ENCODE data around the gene PAGR1.

Gene PAGR1

GRCh38 chr16:29862383-29862883 lies 46.5 kb downstream of the PAGR1 start:
- no peaks in the 10 kb centered on the region for H3K4me1 ChIP-seq (ENCODE audit: control insufficient read depth, insufficient read depth, low read length)
- peaks cover 4 to 37% of the 10 kb centered on the region in 2 experiments; a peak in 2 of 3 replicates for H3K36me3 ChIP-seq (ENCODE audit: control insufficient read depth in 2 of 2, insufficient read depth in 1 of 2, low read length in 2 of 2)
- H3K9me3 ChIP-seq (ENCODE audit: control insufficient read depth, insufficient read depth, low read depth, low read length), result no peaks in the 10 kb centered on the region
- ChIA-PET POLR2A (interaction anchor here (0.6 to 1.5 kb wide), 4 partner anchors 37 to 111 kb away, joined by 3 to 7 read pairs (median 5); partner anchors contain the start of genes SEZ6L2 and TMEM219), CTCF (interaction anchor here (1.5 to 6.4 kb wide), 2 partner anchors 11 to 13 kb away, joined by 4 to 58 read pairs; no protein-coding TSS in a partner anchor)
- H3K4me3 ChIP-seq (ENCODE audit: low read depth, low read length), result peak overlapping the region; percentile 95
- peak overlapping the region; percentile 93; the same call in 1 of the 2 replicates for H3K27ac ChIP-seq (ENCODE audit: extremely low read depth, low read depth, low read length)
- TF ChIP-seq ZNF19 (tag by site-specific recombination; IDR thresholded peaks at IDR 0.05; ENCODE audit: low read depth) (no peak), PBX3 (CRISPR knock-in tag; IDR thresholded peaks at IDR 0.05) (0 out of 2 replicates have a peak, but pooled peaks have one; percentile 31), ZNF121 (tag by site-specific recombination; IDR thresholded peaks at IDR 0.05) (no peak), ZNF2 (tag by site-specific recombination; IDR thresholded peaks at IDR 0.05) (no peak), ZNF155 (tag by site-specific recombination; IDR thresholded peaks at IDR 0.05) (no peak), ZNF600 (tag by site-specific recombination; IDR thresholded peaks at IDR 0.05) (0 out of 2 replicates have a peak, but pooled peaks have one; percentile 13), ZBTB20 (tag by site-specific recombination; IDR thresholded peaks at IDR 0.05) (peak; percentile 75; the same call in 1 of the 2 replicates), ZNF610 (tag by site-specific recombination; IDR thresholded peaks at IDR 0.05; ENCODE audit: borderline replicate concordance) (no peak), REST (tag by site-specific recombination; IDR thresholded peaks at IDR 0.05) (no peak), ZNF335 (tag by site-specific recombination; conservative IDR thresholded peaks at IDR 0.05) (peak; percentile 99), ZNF274 (IDR thresholded peaks at IDR 0.05; ENCODE audit: low read length) (no peak), ZNF274 (tag by site-specific recombination; IDR thresholded peaks at IDR 0.05; ENCODE audit: borderline replicate concordance) (no peak), ZNF777 (tag by site-specific recombination; IDR thresholded peaks at IDR 0.05; ENCODE audit: borderline replicate concordance) (no peak), ZNF701 (tag by site-specific recombination; IDR thresholded peaks at IDR 0.05) (no peak), ZNF202 (tag by site-specific recombination; IDR thresholded peaks at IDR 0.05; ENCODE audit: borderline replicate concordance) (no peak), CTCF (tag by site-specific recombination; IDR thresholded peaks at IDR 0.05) (peak; percentile 80)

GRCh38 chr16:29862884-29863668 lies 47.1 kb downstream of the PAGR1 start, which contains the start of gene CDIPT:
TSS of gene CDIPT (minus strand) at chr16:29863226. CDS start at chr16:29862857, 369 bp downstream.
- POLR2A ChIA-PET, result interaction anchor here (0.6 to 1.9 kb wide), 6 partner anchors 9 to 98 kb away, joined by 3 to 7 read pairs (median 4); partner anchors contain the start of genes SEZ6L2 and TMEM219
- CTCF ChIA-PET, result interaction anchor here (0.6 to 2.0 kb wide), 4 partner anchors 10 to 78 kb away, joined by 3 to 7 read pairs (median 4); no protein-coding TSS in a partner anchor
- no peaks in the 10 kb centered on the region for H3K4me1 ChIP-seq (ENCODE audit: control insufficient read depth, insufficient read depth, low read length)
- no peak; the same call in 1 of the 2 replicates for TF ChIP-seq ZNF133 (tag by site-specific recombination; IDR thresholded peaks at IDR 0.05)
- TF ChIP-seq KLF9 (tag by site-specific recombination; IDR thresholded peaks at IDR 0.05; ENCODE audit: low read depth), result peak; percentile 57
- TF ChIP-seq ZNF391 (tag by site-specific recombination; IDR thresholded peaks at IDR 0.05; ENCODE audit: borderline replicate concordance, low read depth), result peak; percentile 72; the same call in 1 of the 2 replicates
- no peak; the same call in 1 of the 2 replicates for TF ChIP-seq ZBTB6 (tag by site-specific recombination; IDR thresholded peaks at IDR 0.05)
- peak; percentile 95 for TF ChIP-seq CTCF (tag by site-specific recombination; IDR thresholded peaks at IDR 0.05)
- TF ChIP-seq GLIS2 (tag by site-specific recombination; IDR thresholded peaks at IDR 0.05), result no peak
- no peak for TF ChIP-seq ZNF214 (tag by site-specific recombination; IDR thresholded peaks at IDR 0.05; ENCODE audit: borderline replicate concordance)
- no peak for TF ChIP-seq MZF1 (tag by site-specific recombination; IDR thresholded peaks at IDR 0.05; ENCODE audit: borderline replicate concordance)

More at GRCh38 chr16:29862884-29863668, 47.1 kb downstream of the PAGR1 start, which contains the start of gene CDIPT:
- no peaks in the 10 kb centered on the region for H3K9me3 ChIP-seq (ENCODE audit: control insufficient read depth, insufficient read depth, low read depth, low read length)
- peak within 1 kb of the TSS; percentile 93 for H3K27ac ChIP-seq (ENCODE audit: extremely low read depth, low read depth, low read length)
- peaks cover 4 to 34% of the 10 kb centered on the region in 2 experiments; a peak in 2 of 3 replicates for H3K36me3 ChIP-seq (ENCODE audit: control insufficient read depth in 2 of 2, insufficient read depth in 1 of 2, low read length in 2 of 2)
- H3K4me3 ChIP-seq (ENCODE audit: low read depth, low read length), result peak within 1 kb of the TSS; percentile 95
